CD14-positive monocyte (primary cell): ENCODE data around the gene ABCA12. TPM values are rescaled to one million over a fixed set of nuclear protein-coding genes. Genes with fewer than 3 reads are reported as not detected.

Experiments
- DNase-seq, 3 donors: peaks; one replicate each; pipeline ENCODE4 v3.0.0-alpha.2; 2011 to 2022
- H2AFZ ChIP-seq: 2 replicates; pipeline ENCODE4 v1.6.0; 2012; ENCODE audit warnings: mild to moderate bottlenecking, low read depth, low read length, inconsistent platforms; ENCODE audit not compliant: insufficient read depth, poor library complexity, severe bottlenecking
- H3K27ac ChIP-seq, 2 donors: 1 replicate in 1 of 2; 2 replicates in 1 of 2; pipeline ENCODE4 v1.5.1; 2012 to 2013; ENCODE audit warnings: low read length in 2 of 2, control low read depth in 1 of 2, inconsistent platforms in 1 of 2, low read depth in 1 of 2, mild to moderate bottlenecking in 1 of 2
- H3K27me3 ChIP-seq, 2 donors: one replicate each; pipeline versions ENCODE4 v1.6.0 to v1.6.1; 2011 to 2013; ENCODE audit warnings: low read length in 2 of 2; ENCODE audit not compliant: control insufficient read depth in 2 of 2, insufficient read depth in 2 of 2
- H3K36me3 ChIP-seq, 2 donors: replicated peaks in 1 of 2; 1 replicate in 1 of 2; 2 replicates in 1 of 2; pipeline versions ENCODE4 v1.5.1 to v1.6.1; 2012 to 2013; ENCODE audit warnings: low read length in 2 of 2, control low read depth in 1 of 2, inconsistent platforms in 1 of 2, mild to moderate bottlenecking in 1 of 2; ENCODE audit not compliant: insufficient read depth in 2 of 2, control insufficient read depth in 1 of 2
- H3K4me1 ChIP-seq, 2 donors: 1 replicate in 1 of 2; 2 replicates in 1 of 2; pipeline versions ENCODE4 v1.5.1 to v1.6.1; 2012 to 2013; ENCODE audit warnings: low read length in 2 of 2, control low read depth in 1 of 2, inconsistent platforms in 1 of 2, mild to moderate bottlenecking in 1 of 2, moderate library complexity in 1 of 2; ENCODE audit not compliant: insufficient read depth in 2 of 2, control insufficient read depth in 1 of 2
- H3K4me2 ChIP-seq: replicated peaks from 2 replicates; pipeline ENCODE3; 2012; ENCODE audit warnings: low read length, moderate library complexity, mild to moderate bottlenecking; ENCODE audit not compliant: poor library complexity, severe bottlenecking; ENCODE audit errors: extremely low read depth
- H3K4me3 ChIP-seq, 3 experiments: fragments of 200-600 bp in 1 of 3; sonication (generic) in 1 of 3; replicated peaks in 1 of 3; 1 replicate in 2 of 3; 2 replicates in 1 of 3; pipeline ENCODE4 v1.5.1; 2011 to 2013; ENCODE audit warnings: low read length in 3 of 3, mild to moderate bottlenecking in 3 of 3, control low read depth in 2 of 3, low read depth in 2 of 3, inconsistent platforms in 1 of 3, moderate library complexity in 1 of 3
- H3K79me2 ChIP-seq: 2 replicates; pipeline ENCODE4 v1.6.0; 2012; ENCODE audit warnings: mild to moderate bottlenecking, control low read depth, inconsistent platforms, low read length, moderate library complexity; ENCODE audit not compliant: insufficient read depth
- H3K9ac ChIP-seq: 2 replicates; pipeline ENCODE4 v1.6.0; 2017; ENCODE audit warnings: low read length, mild to moderate bottlenecking; ENCODE audit not compliant: insufficient read depth, poor library complexity, severe bottlenecking
- H3K9me3 ChIP-seq, 2 donors: replicated peaks in 1 of 2; 1 replicate in 1 of 2; 2 replicates in 1 of 2; pipeline versions ENCODE4 v1.5.1 to v1.6.1; 2012 to 2013; ENCODE audit warnings: low read length in 2 of 2, control low read depth in 1 of 2; ENCODE audit not compliant: control insufficient read depth in 1 of 2, insufficient read depth in 1 of 2
- H4K20me1 ChIP-seq: 2 replicates; pipeline ENCODE4 v1.6.0; 2012; ENCODE audit warnings: mild to moderate bottlenecking, low read length, control low read depth, moderate library complexity; ENCODE audit not compliant: insufficient read depth
- H3K27ac Mint-ChIP-seq, 7 donors: one replicate each; pipeline ENCODE4 v1.8.0; 2020; ENCODE audit warnings: mild to moderate bottlenecking in 7 of 7, mixed read lengths in 7 of 7, moderate library complexity in 6 of 7, inconsistent platforms in 2 of 7
- H3K27me3 Mint-ChIP-seq, 3 donors: one replicate each; pipeline ENCODE4 v1.8.0; 2021 to 2022; ENCODE audit warnings: low read depth in 3 of 3, mild to moderate bottlenecking in 3 of 3, mixed read lengths in 3 of 3, moderate library complexity in 3 of 3, inconsistent platforms in 1 of 3
- H3K36me3 Mint-ChIP-seq, 2 donors: one replicate each; pipeline ENCODE4 v1.8.0; 2020; ENCODE audit warnings: mixed read lengths in 2 of 2, inconsistent platforms in 1 of 2, mild to moderate bottlenecking in 1 of 2
- H3K4me1 Mint-ChIP-seq: one replicate; pipeline ENCODE4 v1.8.0; 2020; ENCODE audit warnings: mild to moderate bottlenecking, mixed read lengths
- H3K4me3 Mint-ChIP-seq, 2 donors: one replicate each; pipeline ENCODE4 v1.8.0; 2020; ENCODE audit warnings: mild to moderate bottlenecking in 2 of 2, mixed read lengths in 2 of 2, moderate library complexity in 1 of 2
- H3K9me3 Mint-ChIP-seq, 7 donors: one replicate each; pipeline ENCODE4 v1.8.0; 2020 to 2022; ENCODE audit warnings: mixed read lengths in 7 of 7, mild to moderate bottlenecking in 6 of 7, moderate library complexity in 6 of 7, inconsistent platforms in 2 of 7
- WGBS: methylation state at CpG from one replicate; pipeline ENCODE4 v1.1.5; 2013; ENCODE audit warnings: missing lambda C conversion rate; ENCODE audit not compliant: insufficient coverage; 5-methylcytosine and 5-hydroxymethylcytosine counted together
- intact Hi-C, 2 donors: fragments of 100-400 bp; cut with micrococcal nuclease; formaldehyde crosslinking; loops; one replicate each; pipeline versions ENCODE4 v1.15.0 to v1.15.1; 2023
- polyA plus RNA-seq, 3 donors: library from polyadenylated mRNA; depleted of rRNA in 1 of 3; unstranded in 2 of 3; stranded (reverse) in 1 of 3; fragments of 300-500 nt in 2 of 3; fragments of >200 nt in 1 of 3; fragmentation: Illumina TruSeq in 2 of 3; gene quantifications; 1 replicate in 2 of 3; 2 replicates in 1 of 3; pipeline ENCODE4 v1.2.3, GENCODE V29; 2012 to 2021
- TF ChIP-seq, protein P1 (sequence below): fragments of 200-600 bp; IDR thresholded peaks from one replicate; pipeline ENCODE4 v1.8.0; 2022; ENCODE audit warnings: antibody characterized with exemption, mild to moderate bottlenecking

ABCA12 gene
- polyA plus RNA-seq, 3 donors = not detected

DNA sequence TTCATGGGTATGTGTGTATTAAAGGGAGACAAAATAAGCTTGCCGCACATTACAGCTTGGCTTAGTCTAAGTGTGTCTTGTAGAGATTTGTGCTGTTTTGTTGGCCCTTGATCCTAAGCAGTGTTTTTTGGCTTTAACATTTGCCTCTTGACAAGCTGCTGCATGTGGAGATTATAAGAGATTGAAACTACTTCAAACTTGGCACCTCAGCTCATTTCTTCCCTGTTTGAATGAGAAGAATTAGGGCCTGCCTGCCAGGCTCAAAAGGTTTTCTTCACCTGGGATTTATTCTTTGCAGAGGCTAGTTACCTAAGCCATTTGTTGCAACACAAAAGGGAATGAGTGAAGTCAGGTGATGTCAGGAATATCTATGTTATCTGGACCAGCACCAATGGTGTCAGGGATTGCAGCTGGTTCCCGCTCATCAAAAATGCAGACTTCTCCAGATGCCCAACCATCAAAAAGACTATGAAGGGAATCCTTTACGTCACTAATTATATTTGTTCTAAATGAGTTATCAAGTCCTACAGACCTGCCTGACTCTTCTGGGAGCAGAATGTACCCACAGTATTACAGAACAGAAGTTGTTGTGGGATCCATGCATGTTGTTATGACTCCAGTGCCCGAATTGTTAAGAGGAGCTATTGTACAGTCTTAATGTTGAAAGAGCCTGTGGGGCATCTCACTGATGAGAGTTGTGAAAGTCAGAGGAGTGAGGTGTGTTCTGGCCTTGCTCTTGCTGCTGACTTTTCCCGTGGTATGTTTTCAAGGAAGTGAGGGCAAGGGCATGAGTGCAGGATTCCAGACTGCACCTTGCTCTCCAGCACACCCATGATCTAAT lies 31.0 kb downstream of the ABCA12 start:
- Histone ChIP-seq H3K27me3 (no peaks in the 10 kb centered on the region), H3K79me2 (no peaks in the 10 kb centered on the region), H3K4me2 (no peak overlapping the region), H3K9ac (no peak overlapping the region), H4K20me1 (no peaks in the 10 kb centered on the region), H2AFZ (no peak overlapping the region), H3K9me3 (peaks cover 0 to 3% of the 10 kb centered on the region in 2 donors), H3K4me1 (no peaks in the 10 kb centered on the region), H3K27ac (no peak overlapping the region), H3K36me3 (no peaks in the 10 kb centered on the region), H3K4me3 (no peak overlapping the region)
- Mint-ChIP-seq H3K27ac (no peak overlapping the region), H3K4me1 (no peaks in the 10 kb centered on the region), H3K36me3 (no peaks in the 10 kb centered on the region), H3K9me3 (peaks cover 0 to 5% (median under 1%) of the 10 kb centered on the region in 7 donors), H3K27me3 (peaks cover 0 to 1% (median 0%) of the 10 kb centered on the region in 3 donors), H3K4me3 (no peak overlapping the region)
- WGBS = 83% methylated on average over 2 of the region's 5 CpGs
- intact Hi-C loops = no loop called here
- no peak for DNase-seq
- TF ChIP-seq, protein P1, sequence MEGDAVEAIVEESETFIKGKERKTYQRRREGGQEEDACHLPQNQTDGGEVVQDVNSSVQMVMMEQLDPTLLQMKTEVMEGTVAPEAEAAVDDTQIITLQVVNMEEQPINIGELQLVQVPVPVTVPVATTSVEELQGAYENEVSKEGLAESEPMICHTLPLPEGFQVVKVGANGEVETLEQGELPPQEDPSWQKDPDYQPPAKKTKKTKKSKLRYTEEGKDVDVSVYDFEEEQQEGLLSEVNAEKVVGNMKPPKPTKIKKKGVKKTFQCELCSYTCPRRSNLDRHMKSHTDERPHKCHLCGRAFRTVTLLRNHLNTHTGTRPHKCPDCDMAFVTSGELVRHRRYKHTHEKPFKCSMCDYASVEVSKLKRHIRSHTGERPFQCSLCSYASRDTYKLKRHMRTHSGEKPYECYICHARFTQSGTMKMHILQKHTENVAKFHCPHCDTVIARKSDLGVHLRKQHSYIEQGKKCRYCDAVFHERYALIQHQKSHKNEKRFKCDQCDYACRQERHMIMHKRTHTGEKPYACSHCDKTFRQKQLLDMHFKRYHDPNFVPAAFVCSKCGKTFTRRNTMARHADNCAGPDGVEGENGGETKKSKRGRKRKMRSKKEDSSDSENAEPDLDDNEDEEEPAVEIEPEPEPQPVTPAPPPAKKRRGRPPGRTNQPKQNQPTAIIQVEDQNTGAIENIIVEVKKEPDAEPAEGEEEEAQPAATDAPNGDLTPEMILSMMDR = no peak

DNA sequence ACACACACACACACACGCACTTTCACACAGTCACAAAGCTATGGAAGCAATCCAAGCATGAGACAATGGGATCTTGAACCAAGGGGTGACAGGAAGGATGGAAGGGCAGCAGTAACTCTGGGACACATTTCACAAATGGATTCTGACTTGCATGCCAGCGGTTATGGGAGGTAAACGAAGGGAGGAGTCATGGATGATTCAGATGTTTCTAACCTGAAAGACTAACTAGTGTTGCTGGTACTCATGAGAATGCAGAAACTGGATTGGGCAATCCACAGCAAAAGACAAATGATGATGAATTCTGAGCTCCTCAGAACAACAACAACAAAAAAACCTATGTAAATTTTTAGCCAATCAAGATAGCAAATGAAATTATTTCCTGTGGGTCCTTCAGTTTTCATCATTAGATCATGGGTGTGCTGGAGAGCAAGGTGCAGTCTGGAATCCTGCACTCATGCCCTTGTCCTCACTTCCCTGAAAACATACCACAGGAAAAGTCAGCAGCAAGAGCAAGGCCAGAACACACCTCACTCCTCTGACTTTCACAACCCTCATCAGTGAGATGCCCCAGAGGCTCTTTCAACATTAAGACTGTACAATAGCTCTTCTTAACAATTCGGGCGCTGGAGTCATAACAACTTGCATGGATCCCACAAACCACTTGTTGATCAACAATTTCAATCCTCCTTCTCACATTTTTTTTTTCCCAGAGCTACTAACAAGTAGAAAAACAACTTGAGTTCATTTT lies 32.6 kb downstream of the ABCA12 start:
- no peaks in the 10 kb centered on the region for H3K4me1 Mint-ChIP-seq
- no peak overlapping the region for H3K27ac ChIP-seq
- H3K27me3 ChIP-seq = no peaks in the 10 kb centered on the region
- no peaks in the 10 kb centered on the region for H3K4me1 ChIP-seq
- H3K79me2 ChIP-seq = no peaks in the 10 kb centered on the region
- no peak overlapping the region for H3K4me3 Mint-ChIP-seq
- H4K20me1 ChIP-seq = no peaks in the 10 kb centered on the region
- WGBS = 100% methylated on average over 2 of the region's 5 CpGs
- DNase-seq = no peak
- H3K4me3 ChIP-seq = no peak overlapping the region
- no peaks in the 10 kb centered on the region for H3K36me3 Mint-ChIP-seq
- H3K27me3 Mint-ChIP-seq = peaks cover 0 to 2% (median 1%) of the 10 kb centered on the region in 3 donors
- no peak overlapping the region for H3K9ac ChIP-seq
- H3K9me3 ChIP-seq = peaks cover 0 to 3% of the 10 kb centered on the region in 2 donors
- H2AFZ ChIP-seq = no peak overlapping the region
- peaks cover 0 to 5% (median 0%) of the 10 kb centered on the region in 7 donors for H3K9me3 Mint-ChIP-seq
- no peaks in the 10 kb centered on the region for H3K36me3 ChIP-seq
- H3K27ac Mint-ChIP-seq = no peak overlapping the region
- TF ChIP-seq, protein P1 = no peak
- intact Hi-C loops = no loop called here
- H3K4me2 ChIP-seq = no peak overlapping the region
